ENCODE measurements around the gene BDNF. TPM values are rescaled to one million over a fixed set of nuclear protein-coding genes. Genes with fewer than 3 reads are reported as not detected.
A peak's percentile ranks its signal among the peaks of the same experiment; 100 is the strongest.

Gene BDNF
- total RNA-seq, 2 donors from 2014 or later, result not detected

- H3K27ac Mint-ChIP-seq, result no peak overlapping the region
- peaks cover 20 to 24% of the 10 kb centered on the region in 2 donors for H3K36me3 Mint-ChIP-seq
- ATAC-seq (no peak), DNase-seq (ENCODE audit: low spot score in 2 of 2) (no peak)
- H3K9me3 Mint-ChIP-seq, result peaks cover 14 to 22% of the 10 kb centered on the region in 2 donors
Measured at GRCh38 chr11:27716835-27717234, 16.6 kb upstream of the BDNF start.

DNA sequence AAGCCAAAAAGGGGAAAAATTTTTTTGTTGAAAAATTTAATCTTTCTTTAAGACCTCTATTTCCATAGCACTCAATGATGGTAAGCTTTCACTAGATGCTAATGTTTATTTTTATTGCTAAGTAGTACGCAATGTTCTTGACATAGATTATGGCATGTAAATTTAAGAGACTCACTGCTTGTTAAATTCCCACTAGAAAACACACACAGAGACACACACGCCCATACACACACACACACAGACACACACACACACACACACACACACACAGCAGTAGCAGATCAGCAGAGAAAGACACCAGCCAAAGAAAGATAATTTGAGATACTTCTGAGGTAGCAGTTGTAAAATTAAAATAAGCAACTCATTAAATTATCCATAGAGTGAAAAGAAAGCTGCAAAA is 16.0 kb upstream of the BDNF start:
- ATAC-seq, result no peak
- peaks cover 16 to 22% of the 10 kb centered on the region in 2 donors for H3K36me3 Mint-ChIP-seq
- H3K27ac Mint-ChIP-seq, result no peak overlapping the region
- H3K9me3 Mint-ChIP-seq, result peaks cover 12 to 19% of the 10 kb centered on the region in 2 donors
- DNase-seq (ENCODE audit: low spot score in 2 of 2), result no peak

DNA sequence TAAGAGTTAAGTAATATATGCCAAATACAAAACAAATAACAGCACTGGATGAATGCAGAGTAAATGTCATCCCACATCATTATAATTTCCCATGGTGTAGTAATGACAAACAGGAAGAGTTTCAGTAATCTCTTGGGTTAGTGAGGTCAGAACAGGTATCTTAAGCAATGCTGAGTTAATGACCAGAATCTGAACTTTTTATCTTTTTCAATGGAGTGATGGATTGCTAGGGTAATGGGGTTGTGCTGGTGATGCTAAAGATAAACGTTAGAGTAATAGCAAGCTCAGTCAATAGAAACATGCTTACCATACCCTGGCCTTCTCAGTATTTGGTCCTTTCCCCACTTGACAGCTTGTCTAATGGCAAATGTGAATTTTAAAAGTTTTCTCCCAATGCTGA is 11.5 kb upstream of the BDNF start:
- ATAC-seq, result no peak
- Mint-ChIP-seq H3K36me3 (no peaks in the 10 kb centered on the region), H3K27ac (no peak overlapping the region), H3K9me3 (no peaks in the 10 kb centered on the region)
- no peak for DNase-seq (ENCODE audit: low spot score in 2 of 2)

DNA sequence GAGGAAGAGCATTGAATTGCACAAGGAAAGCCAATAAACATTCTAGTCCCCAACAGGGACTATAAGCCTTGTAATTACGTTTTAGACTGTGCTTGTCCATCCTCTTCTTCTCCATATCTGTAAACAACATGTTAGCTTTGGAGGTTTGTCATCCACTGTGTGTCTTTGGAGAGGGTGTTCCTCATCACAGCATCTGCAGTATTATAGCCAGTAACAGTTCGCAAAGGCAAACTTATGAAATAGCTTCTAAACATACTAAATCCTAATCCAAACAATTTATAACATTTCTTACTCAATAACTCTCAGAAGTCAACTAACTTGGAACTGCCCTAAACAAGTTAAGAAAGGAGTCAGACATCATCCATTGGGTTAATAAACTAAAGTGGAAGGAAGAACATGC is 10.3 kb upstream of the BDNF start:
- ATAC-seq, result no peak
- DNase-seq (ENCODE audit: low spot score in 2 of 2), result no peak
- no peaks in the 10 kb centered on the region for H3K36me3 Mint-ChIP-seq
- H3K9me3 Mint-ChIP-seq, result no peaks in the 10 kb centered on the region
- no peak overlapping the region for H3K27ac Mint-ChIP-seq

DNA sequence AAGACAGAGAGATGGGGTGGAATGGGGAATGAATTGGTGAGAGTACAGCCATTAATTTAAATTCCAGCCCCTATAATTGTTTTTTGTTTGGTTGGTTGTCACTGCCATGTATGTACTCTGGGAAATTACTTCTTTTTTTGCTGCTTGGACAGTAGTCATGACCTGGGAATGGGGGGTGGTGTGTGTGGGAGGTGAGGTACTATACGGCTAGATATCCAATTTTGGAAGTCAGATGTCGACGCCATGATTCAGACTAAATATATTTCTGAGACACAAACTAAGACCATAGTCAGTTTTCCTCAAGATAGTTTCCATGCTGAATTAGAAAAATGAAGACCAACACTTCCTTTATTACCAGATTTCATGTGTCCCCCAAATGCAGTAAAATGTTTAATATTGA is 7.4 kb upstream of the BDNF start:
- ATAC-seq (no peak), DNase-seq (ENCODE audit: low spot score in 2 of 2) (no peak)
- H3K36me3 Mint-ChIP-seq, result no peaks in the 10 kb centered on the region
- H3K9me3 Mint-ChIP-seq, result no peaks in the 10 kb centered on the region
- no peak overlapping the region for H3K27ac Mint-ChIP-seq

DNA sequence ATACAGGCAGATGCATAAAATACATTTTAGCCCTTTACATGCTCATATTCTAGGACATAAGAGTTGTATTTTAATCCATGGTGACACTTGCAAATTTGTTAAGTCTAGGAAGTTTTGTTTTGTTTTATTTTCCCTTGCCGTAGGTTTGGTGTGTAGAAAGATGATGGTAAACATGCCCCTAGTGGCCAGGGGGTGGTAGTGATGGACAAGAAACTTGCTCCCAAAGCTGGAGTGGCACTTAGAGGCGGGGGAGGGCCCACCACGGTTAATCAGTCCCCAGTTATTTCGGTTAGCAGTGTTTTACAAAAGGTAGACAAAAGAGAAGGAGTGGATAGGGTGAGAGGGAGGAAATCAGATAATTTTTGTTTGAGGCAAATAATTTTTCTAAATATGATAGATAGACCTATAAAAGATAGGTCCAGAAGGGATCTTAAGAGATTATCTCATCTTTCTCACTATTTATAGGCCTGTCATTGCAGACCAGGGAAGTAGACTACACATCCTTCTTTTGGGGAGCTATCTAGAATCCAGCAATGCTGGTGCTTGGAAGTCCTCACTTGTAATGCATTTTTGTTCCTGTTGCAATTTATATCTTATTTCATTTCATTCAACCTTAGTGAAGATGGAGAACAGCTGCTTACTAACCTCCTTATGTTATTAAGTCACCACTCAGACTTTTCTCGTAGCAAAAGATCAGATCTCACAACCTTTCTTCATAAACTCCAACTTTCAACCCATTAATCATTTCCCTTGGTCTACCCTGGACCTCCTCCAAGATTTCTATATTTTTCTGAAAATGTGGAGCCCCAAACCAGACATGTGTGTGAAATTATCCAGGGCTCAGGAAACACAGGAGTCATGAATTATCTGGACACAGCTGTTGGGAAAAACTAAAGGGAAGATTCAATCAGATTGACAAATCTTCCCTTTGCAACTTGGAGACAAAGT is 5.9 kb upstream of the BDNF start:
- DNase-seq (ENCODE audit: low spot score in 2 of 2) (no peak), ATAC-seq (no peak)
- H3K9me3 Mint-ChIP-seq, result no peaks in the 10 kb centered on the region
- no peak overlapping the region for H3K27ac Mint-ChIP-seq
- no peaks in the 10 kb centered on the region for H3K36me3 Mint-ChIP-seq

DNA sequence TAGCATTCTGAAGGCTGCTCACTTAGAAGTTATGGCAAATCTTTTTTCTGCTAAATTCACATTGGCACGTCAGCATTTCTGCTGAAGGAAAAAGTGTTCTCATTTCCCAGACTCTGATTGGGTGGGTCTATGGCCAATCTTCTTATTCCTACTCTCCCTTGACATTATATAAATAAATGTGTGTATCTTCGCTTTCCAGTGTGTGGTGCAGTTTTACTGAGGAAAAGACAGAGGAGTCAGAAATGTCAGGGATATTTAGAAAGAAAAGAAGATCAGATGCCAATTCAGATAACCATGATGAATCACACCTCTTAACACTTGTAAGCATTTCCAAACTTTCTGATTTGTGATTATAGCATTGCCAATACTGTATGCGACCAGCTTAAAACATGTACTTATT is 3.2 kb upstream of the BDNF start:
- H3K27ac Mint-ChIP-seq, result no peak overlapping the region
- ATAC-seq, result no peak
- DNase-seq (ENCODE audit: low spot score in 2 of 2), result no peak
- no peaks in the 10 kb centered on the region for H3K36me3 Mint-ChIP-seq
- no peaks in the 10 kb centered on the region for H3K9me3 Mint-ChIP-seq

- DNase-seq (ENCODE audit: low spot score in 2 of 2) (no peak), ATAC-seq (no peak)
- Mint-ChIP-seq H3K27ac (no peak overlapping the region), H3K9me3 (no peaks in the 10 kb centered on the region), H3K36me3 (no peaks in the 10 kb centered on the region)
Measured at GRCh38 chr11:27702811-27703210, 2.6 kb upstream of the BDNF start.

DNA sequence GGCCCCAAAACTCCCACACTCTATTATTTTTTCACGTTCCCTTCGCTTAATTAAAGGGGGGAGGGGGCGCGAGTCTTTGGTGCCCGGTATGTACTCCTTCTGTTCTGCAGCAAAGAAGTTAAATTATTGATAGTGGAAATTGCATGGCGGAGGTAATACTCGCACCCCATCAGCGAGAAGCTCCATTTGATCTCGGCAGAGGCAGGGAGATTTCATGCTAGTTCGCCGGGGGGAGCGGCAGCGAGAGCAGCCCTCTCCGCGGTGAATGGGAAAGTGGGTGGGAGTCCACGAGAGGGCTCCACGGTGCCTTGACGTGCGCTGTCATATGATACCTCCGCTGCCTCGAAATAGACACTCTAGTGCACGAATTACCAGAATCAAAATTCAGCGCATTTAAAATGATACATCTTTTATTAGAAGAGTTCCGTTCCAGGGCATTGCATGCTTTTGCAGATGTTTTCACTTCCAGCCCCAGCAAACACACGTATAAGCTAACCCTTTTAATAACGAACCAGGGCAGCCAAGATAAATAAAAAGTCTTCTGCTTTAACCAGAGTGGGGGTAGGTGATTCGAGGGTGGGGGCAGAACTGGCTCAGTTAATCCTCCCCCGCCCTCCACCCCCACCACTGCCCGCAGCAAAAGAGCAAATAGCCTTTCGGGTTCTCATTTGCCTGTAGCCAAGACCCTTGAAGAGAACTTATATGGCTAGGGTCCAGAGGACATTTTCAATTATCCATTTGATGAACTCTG is 1.3 kb upstream of the BDNF start:
- ATAC-seq (no peak), DNase-seq (ENCODE audit: low spot score in 2 of 2) (no peak)
- no peaks in the 10 kb centered on the region for H3K36me3 Mint-ChIP-seq
- H3K27ac Mint-ChIP-seq, result no peak overlapping the region
- no peaks in the 10 kb centered on the region for H3K9me3 Mint-ChIP-seq

GRCh38 chr11:27699926-27700350 is 317 bp downstream of the BDNF start:
- H3K27ac Mint-ChIP-seq, result no peak overlapping the region
- DNase-seq (ENCODE audit: low spot score in 2 of 2) (no peak), ATAC-seq (no peak)
- H3K36me3 Mint-ChIP-seq, result no peaks in the 10 kb centered on the region
- H3K9me3 Mint-ChIP-seq, result no peaks in the 10 kb centered on the region

GRCh38 chr11:27699242-27699925 is 871 bp downstream of the BDNF start:
- Mint-ChIP-seq H3K36me3 (no peaks in the 10 kb centered on the region), H3K9me3 (no peaks in the 10 kb centered on the region), H3K27ac (no peak overlapping the region)
- DNase-seq (ENCODE audit: low spot score in 2 of 2) (no peak), ATAC-seq (no peak)

- Mint-ChIP-seq H3K27ac (no peak overlapping the region), H3K36me3 (no peaks in the 10 kb centered on the region), H3K9me3 (no peaks in the 10 kb centered on the region)
- ATAC-seq (peak; percentile 78 to 89), DNase-seq (ENCODE audit: low spot score in 2 of 2) (peak in 1 of 2 donors; percentile 68)
Measured at GRCh38 chr11:27698872-27699241, 1.4 kb downstream of the BDNF start.

DNA sequence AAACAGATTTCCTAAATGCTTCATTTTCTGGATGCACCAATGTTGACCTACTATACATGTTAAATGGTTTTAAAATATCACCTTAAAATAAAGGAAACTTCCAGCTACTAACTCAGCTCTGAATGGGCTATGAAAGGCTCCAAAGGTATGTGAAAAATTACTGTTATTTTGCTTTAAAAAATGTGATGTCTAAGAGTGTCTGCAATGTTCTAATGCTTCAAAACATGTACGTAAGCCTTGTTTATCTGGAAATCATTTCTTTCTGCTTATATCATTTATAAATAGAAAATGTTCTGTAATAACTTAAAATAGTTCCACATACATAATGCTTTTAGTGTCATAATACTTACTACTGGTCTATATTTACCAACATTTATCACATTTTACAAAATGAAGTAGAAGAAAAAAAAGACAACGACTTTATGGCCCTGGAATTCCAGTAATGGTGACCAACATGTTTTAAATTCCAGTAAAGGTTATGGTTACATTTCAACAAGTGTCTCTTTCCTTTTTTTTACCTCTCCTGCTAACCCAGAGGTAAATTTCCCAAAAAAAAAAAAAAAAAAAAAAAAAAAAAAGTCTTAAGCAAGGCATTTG is 2.5 kb downstream of the BDNF start:
- no peaks in the 10 kb centered on the region for H3K9me3 Mint-ChIP-seq
- no peaks in the 10 kb centered on the region for H3K36me3 Mint-ChIP-seq
- DNase-seq (ENCODE audit: low spot score in 2 of 2), result no peak
- no peak for ATAC-seq
- H3K27ac Mint-ChIP-seq, result no peak overlapping the region

DNA sequence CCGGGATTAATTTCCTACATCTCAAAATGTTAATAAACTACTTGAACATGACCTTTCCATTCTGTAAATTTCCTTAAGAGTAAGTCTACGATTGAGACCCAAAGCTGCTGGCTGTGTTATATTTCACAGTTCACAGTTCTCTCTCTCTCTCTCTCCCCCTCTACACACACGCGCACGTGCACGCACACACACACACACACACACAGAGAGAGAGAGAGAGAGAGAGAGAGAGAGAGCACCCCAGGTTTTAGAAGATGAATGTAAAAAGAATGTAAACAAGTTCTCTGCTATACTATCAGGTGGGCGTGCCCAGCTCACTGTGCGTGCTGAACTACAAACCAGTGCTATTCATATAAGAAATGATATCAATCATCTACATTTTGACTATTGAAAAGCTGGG is 3.3 kb downstream of the BDNF start:
- DNase-seq (ENCODE audit: low spot score in 2 of 2), result no peak
- no peaks in the 10 kb centered on the region for H3K9me3 Mint-ChIP-seq

GRCh38 chr11:27696115-27696514 is 4.1 kb downstream of the BDNF start:
- DNase-seq (ENCODE audit: low spot score in 2 of 2) (no peak), ATAC-seq (no peak)
- Mint-ChIP-seq H3K36me3 (no peaks in the 10 kb centered on the region), H3K9me3 (no peaks in the 10 kb centered on the region), H3K27ac (no peak overlapping the region)

More for the DNA sequence above, 3.3 kb downstream of the BDNF start:
- Mint-ChIP-seq H3K36me3 (no peaks in the 10 kb centered on the region), H3K27ac (no peak overlapping the region)
- no peak for ATAC-seq

- H3K27ac Mint-ChIP-seq, result no peak overlapping the region
- no peaks in the 10 kb centered on the region for H3K9me3 Mint-ChIP-seq
- ATAC-seq (no peak), DNase-seq (ENCODE audit: low spot score in 2 of 2) (no peak)
- H3K36me3 Mint-ChIP-seq, result no peaks in the 10 kb centered on the region
Measured at GRCh38 chr11:27694992-27695391, 5.3 kb downstream of the BDNF start.

DNA sequence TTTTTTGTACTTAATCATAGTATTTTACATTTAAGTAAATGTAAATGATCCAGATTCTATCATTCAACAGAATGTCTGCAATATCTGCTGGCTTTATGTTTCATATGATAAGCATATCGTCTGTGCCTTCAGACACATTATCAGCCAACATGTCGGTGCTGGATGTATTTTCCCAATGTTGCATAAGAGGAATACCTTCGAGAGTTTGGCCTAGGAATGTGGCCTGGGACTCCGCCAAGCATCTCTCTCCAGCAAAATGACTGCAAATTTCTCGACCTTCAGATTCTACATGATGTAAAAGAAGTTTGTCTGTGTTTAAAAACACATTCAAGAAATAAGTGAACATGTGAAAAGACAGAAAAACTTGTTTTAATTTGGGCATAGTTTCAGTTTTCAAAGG is 6.9 kb downstream of the BDNF start:
- H3K9me3 Mint-ChIP-seq, result no peaks in the 10 kb centered on the region
- H3K36me3 Mint-ChIP-seq, result no peaks in the 10 kb centered on the region
- no peak overlapping the region for H3K27ac Mint-ChIP-seq
- DNase-seq (ENCODE audit: low spot score in 2 of 2) (no peak), ATAC-seq (no peak)

Data from activated naive CD4-positive, alpha-beta T cell treated with anti-CD3 and anti-CD28 coated beads, Interleukin-2, amount 50 U/mL, for 72 hours (primary cell).